IPS-18a (cell line): ENCODE measurements around the gene CLDND1.
A peak's percentile ranks its signal among the peaks of the same experiment; 100 is the strongest.

ENCODE experiments used
- H3K27ac ChIP-seq: one replicate; pipeline ENCODE4 v1.5.1; 2013; ENCODE audit warnings: low read length
- H3K27me3 ChIP-seq: one replicate; pipeline ENCODE4 v1.6.1; 2013; ENCODE audit warnings: mild to moderate bottlenecking, low read length; ENCODE audit not compliant: control insufficient read depth, insufficient read depth
- H3K36me3 ChIP-seq: one replicate; pipeline ENCODE4 v1.6.1; 2013; ENCODE audit warnings: low read depth, low read length; ENCODE audit not compliant: control insufficient read depth
- H3K4me1 ChIP-seq: one replicate; pipeline ENCODE4 v1.6.1; 2013; ENCODE audit warnings: low read depth, low read length; ENCODE audit not compliant: control insufficient read depth
- H3K4me3 ChIP-seq: one replicate; pipeline ENCODE4 v1.5.1; 2013; ENCODE audit warnings: low read length
- H3K9ac ChIP-seq: one replicate; pipeline ENCODE4 v1.6.1; 2013; ENCODE audit warnings: mild to moderate bottlenecking, low read length, moderate library complexity
- H3K9me3 ChIP-seq: one replicate; pipeline ENCODE4 v1.6.1; 2013; ENCODE audit warnings: low read depth, low read length; ENCODE audit not compliant: control insufficient read depth

Gene CLDND1

DNA sequence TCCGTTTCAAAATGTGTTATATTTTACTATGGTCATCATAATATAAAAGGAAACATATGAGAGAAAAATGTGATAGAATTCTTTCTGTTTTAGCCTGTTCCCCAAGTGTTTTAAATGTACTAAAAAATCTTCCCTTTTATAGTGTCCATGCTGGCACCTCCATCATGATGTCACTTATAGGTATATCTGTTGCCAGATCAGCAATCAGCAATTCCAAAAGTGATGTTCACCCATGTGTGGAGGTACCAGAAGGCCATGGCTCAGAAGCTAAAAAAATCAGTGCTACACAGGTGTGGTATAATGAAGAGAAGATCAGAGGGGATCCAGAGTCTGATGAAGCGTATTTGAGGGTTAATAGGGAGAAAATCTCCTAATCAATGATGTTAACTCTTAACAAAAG, 8.0 kb upstream of the CLDND1 start:
- Histone ChIP-seq H3K27me3 (no peaks in the 10 kb centered on the region), H3K27ac (no peak overlapping the region), H3K36me3 (no peaks in the 10 kb centered on the region), H3K4me3 (no peak overlapping the region), H3K4me1 (no peaks in the 10 kb centered on the region), H3K9ac (no peak overlapping the region), H3K9me3 (no peaks in the 10 kb centered on the region)

GRCh38 chr3:98529856-98530459, 7.3 kb upstream of the CLDND1 start:
- Histone ChIP-seq H3K27me3 (no peaks in the 10 kb centered on the region), H3K4me3 (no peak overlapping the region), H3K27ac (no peak overlapping the region), H3K9ac (no peak overlapping the region), H3K4me1 (no peaks in the 10 kb centered on the region), H3K9me3 (no peaks in the 10 kb centered on the region), H3K36me3 (no peaks in the 10 kb centered on the region)

- no peak overlapping the region for H3K9ac ChIP-seq
- no peaks in the 10 kb centered on the region for H3K4me1 ChIP-seq
- no peaks in the 10 kb centered on the region for H3K36me3 ChIP-seq
- H3K9me3 ChIP-seq = no peaks in the 10 kb centered on the region
- H3K4me3 ChIP-seq = no peak overlapping the region
- no peak overlapping the region for H3K27ac ChIP-seq
- H3K27me3 ChIP-seq = no peaks in the 10 kb centered on the region
Observed at GRCh38 chr3:98528474-98529346, 6.0 kb upstream of the CLDND1 start.

GRCh38 chr3:98525494-98525893, 2.8 kb upstream of the CLDND1 start:
- Histone ChIP-seq H3K36me3 (no peaks in the 10 kb centered on the region), H3K27me3 (no peaks in the 10 kb centered on the region), H3K9ac (no peak overlapping the region), H3K4me1 (peaks cover 8% of the 10 kb centered on the region), H3K27ac (no peak overlapping the region), H3K4me3 (no peak overlapping the region), H3K9me3 (no peaks in the 10 kb centered on the region)

GRCh38 chr3:98521897-98522543, 682 bp downstream of the CLDND1 start:
- Histone ChIP-seq H3K27me3 (no peaks in the 10 kb centered on the region), H3K4me1 (peaks cover 8% of the 10 kb centered on the region), H3K9me3 (no peaks in the 10 kb centered on the region), H3K27ac (peak overlapping the region; percentile 83), H3K9ac (peak overlapping the region; percentile 86), H3K36me3 (peaks cover 12% of the 10 kb centered on the region), H3K4me3 (peak overlapping the region; percentile 95)

- H3K27ac ChIP-seq = no peak overlapping the region
- H3K4me3 ChIP-seq = no peak overlapping the region
- H3K27me3 ChIP-seq = no peaks in the 10 kb centered on the region
- no peaks in the 10 kb centered on the region for H3K9me3 ChIP-seq
- H3K9ac ChIP-seq = no peak overlapping the region
- peaks cover 8% of the 10 kb centered on the region for H3K4me1 ChIP-seq
- H3K36me3 ChIP-seq = peaks cover 29% of the 10 kb centered on the region
Observed at GRCh38 chr3:98519351-98519750, 3.4 kb downstream of the CLDND1 start.

- H3K27me3 ChIP-seq = no peaks in the 10 kb centered on the region
- H3K9me3 ChIP-seq = no peaks in the 10 kb centered on the region
- no peak overlapping the region for H3K9ac ChIP-seq
- peaks cover 31% of the 10 kb centered on the region for H3K36me3 ChIP-seq
- H3K27ac ChIP-seq = no peak overlapping the region
- H3K4me1 ChIP-seq = peaks cover 8% of the 10 kb centered on the region
- no peak overlapping the region for H3K4me3 ChIP-seq
Observed at GRCh38 chr3:98518816-98519215, 3.9 kb downstream of the CLDND1 start.

DNA sequence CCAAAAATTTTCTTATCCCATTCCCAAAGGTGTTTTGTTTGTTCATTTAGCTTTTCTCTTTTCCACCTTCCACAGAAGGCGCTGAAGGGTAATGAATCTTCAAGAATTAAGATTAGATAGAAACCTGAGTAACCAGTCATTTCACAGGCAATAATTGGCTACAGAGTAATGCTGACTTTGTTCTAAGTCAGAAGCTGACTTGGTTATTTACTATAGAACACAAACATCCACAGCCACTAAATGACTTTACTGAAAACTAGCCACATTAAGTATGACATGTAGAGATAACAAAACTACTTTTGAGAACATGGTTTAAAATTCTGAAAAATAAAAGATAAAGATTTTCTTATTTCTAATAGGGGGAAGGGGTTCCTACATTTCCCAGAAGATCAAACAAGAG, 7.8 kb downstream of the CLDND1 start:
- no peak overlapping the region for H3K9ac ChIP-seq
- H3K27ac ChIP-seq = no peak overlapping the region
- no peaks in the 10 kb centered on the region for H3K9me3 ChIP-seq
- no peaks in the 10 kb centered on the region for H3K27me3 ChIP-seq
- H3K4me1 ChIP-seq = no peaks in the 10 kb centered on the region
- H3K4me3 ChIP-seq = no peak overlapping the region
- peaks cover 31% of the 10 kb centered on the region for H3K36me3 ChIP-seq

- H3K4me1 ChIP-seq = no peaks in the 10 kb centered on the region
- H3K27me3 ChIP-seq = no peaks in the 10 kb centered on the region
- H3K9me3 ChIP-seq = no peaks in the 10 kb centered on the region
- H3K4me3 ChIP-seq = no peak overlapping the region
- H3K27ac ChIP-seq = no peak overlapping the region
- peaks cover 30% of the 10 kb centered on the region for H3K36me3 ChIP-seq
- no peak overlapping the region for H3K9ac ChIP-seq
Observed at GRCh38 chr3:98513736-98514135, 9.0 kb downstream of the CLDND1 start.

DNA sequence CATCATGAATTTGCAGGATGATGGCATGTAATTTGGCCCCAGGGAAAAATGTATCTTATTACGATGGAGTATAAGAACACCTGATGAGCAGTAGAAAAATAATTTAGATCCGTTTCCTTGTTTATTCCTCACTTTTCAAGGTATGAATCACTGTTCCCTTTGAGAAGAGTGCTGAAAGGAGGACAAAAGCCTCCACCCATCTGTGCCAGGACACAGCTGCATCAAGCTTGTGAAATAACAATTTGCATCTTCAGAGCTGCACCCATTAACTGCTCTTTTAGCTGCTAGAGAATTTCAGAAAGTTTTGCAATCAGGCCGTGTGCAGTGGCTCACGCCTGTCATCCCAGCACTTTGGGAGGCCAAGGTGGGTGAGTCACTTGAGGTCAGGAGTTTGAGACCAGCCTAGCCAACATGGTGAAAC, 9.6 kb downstream of the CLDND1 start:
- Histone ChIP-seq H3K4me3 (no peak overlapping the region), H3K9ac (no peak overlapping the region), H3K9me3 (no peaks in the 10 kb centered on the region), H3K27ac (no peak overlapping the region), H3K36me3 (peaks cover 23% of the 10 kb centered on the region), H3K27me3 (no peaks in the 10 kb centered on the region), H3K4me1 (no peaks in the 10 kb centered on the region)

- no peaks in the 10 kb centered on the region for H3K27me3 ChIP-seq
- no peaks in the 10 kb centered on the region for H3K4me1 ChIP-seq
- H3K27ac ChIP-seq = no peak overlapping the region
- no peak overlapping the region for H3K9ac ChIP-seq
- no peaks in the 10 kb centered on the region for H3K9me3 ChIP-seq
- H3K36me3 ChIP-seq = peaks cover 21% of the 10 kb centered on the region
- H3K4me3 ChIP-seq = no peak overlapping the region
Observed at GRCh38 chr3:98512576-98512975, 10.1 kb downstream of the CLDND1 start.
